ENCODE measurements around the gene KCNJ9.
"Not testable (repeated sequence)": the region's sequence is repeated elsewhere in the genome, so short reads cannot be mapped to it uniquely, and the experiment has no call there.

DNA sequence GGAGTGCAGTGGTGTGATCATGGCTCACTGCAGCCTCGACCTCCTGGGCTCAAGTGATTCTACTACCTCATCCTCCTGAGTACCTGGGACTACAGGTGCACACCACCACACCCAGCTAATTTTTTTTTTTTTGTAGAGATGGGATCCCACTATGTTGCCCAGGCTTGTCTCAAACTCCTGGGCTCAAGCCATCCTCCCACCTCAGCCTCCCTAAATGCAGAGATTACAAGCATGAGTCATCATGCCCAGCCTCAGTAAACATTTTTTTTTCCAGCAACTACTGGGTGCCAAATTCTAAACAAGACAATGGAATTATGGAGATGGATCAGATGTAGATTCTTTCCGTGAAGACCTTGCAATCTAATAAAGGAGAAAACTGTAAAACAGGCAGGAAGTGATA lies 31.2 kb upstream of the KCNJ9 start:
- not testable (repeated sequence) for TF ChIP-seq ZNF446, KDM1A, EED (CRISPR knock-in tag; IDR thresholded peaks at IDR 0.05)
- TF ChIP-seq, protein P1, sequence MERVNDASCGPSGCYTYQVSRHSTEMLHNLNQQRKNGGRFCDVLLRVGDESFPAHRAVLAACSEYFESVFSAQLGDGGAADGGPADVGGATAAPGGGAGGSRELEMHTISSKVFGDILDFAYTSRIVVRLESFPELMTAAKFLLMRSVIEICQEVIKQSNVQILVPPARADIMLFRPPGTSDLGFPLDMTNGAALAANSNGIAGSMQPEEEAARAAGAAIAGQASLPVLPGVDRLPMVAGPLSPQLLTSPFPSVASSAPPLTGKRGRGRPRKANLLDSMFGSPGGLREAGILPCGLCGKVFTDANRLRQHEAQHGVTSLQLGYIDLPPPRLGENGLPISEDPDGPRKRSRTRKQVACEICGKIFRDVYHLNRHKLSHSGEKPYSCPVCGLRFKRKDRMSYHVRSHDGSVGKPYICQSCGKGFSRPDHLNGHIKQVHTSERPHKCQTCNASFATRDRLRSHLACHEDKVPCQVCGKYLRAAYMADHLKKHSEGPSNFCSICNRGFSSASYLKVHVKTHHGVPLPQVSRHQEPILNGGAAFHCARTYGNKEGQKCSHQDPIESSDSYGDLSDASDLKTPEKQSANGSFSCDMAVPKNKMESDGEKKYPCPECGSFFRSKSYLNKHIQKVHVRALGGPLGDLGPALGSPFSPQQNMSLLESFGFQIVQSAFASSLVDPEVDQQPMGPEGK (CRISPR knock-in tag; IDR thresholded peaks at IDR 0.05), result not testable (repeated sequence)
